HUES64 (cell line): ENCODE data around the gene PTBP2.
"Not testable (repeated sequence)": the region's sequence is repeated elsewhere in the genome, so short reads cannot be mapped to it uniquely, and the experiment has no call there.

Experiments
- H3K27ac ChIP-seq: 2 replicates; pipeline ENCODE4 v1.7.0; 2013; ENCODE audit warnings: low read depth, low read length, inconsistent platforms
- H3K27me3 ChIP-seq: 2 replicates; pipeline ENCODE4 v1.6.1; 2013; ENCODE audit warnings: mild to moderate bottlenecking, low read length; ENCODE audit not compliant: insufficient read depth
- H3K36me3 ChIP-seq: 2 replicates; pipeline ENCODE4 v1.6.1; 2013; ENCODE audit warnings: mild to moderate bottlenecking, low read length; ENCODE audit not compliant: insufficient read depth
- H3K4me1 ChIP-seq: 2 replicates; pipeline ENCODE4 v1.6.1; 2013; ENCODE audit warnings: mild to moderate bottlenecking, low read length, moderate library complexity; ENCODE audit not compliant: insufficient read depth
- H3K4me3 ChIP-seq: 2 replicates; pipeline ENCODE4 v1.5.1; 2013; ENCODE audit warnings: mild to moderate bottlenecking, low read length, moderate library complexity
- H3K9ac ChIP-seq: 2 replicates; pipeline ENCODE4 v1.6.1; 2013; ENCODE audit warnings: mild to moderate bottlenecking, low read depth, low read length
- H3K9me3 ChIP-seq: 2 replicates; pipeline ENCODE4 v1.6.1; 2013; ENCODE audit warnings: low read depth, low read length; ENCODE audit not compliant: insufficient read depth
- WGBS: fragments of 150-250, 120-280 bp; methylation state at CpG from one replicate; pipeline ENCODE4 v1.1.7; 2013; ENCODE audit warnings: missing lambda C conversion rate; 5-methylcytosine and 5-hydroxymethylcytosine counted together

Gene PTBP2

GRCh38 chr1:96730574-96731298, 9.2 kb downstream of the PTBP2 start:
- Histone ChIP-seq H3K4me3 (no peak overlapping the region), H3K4me1 (peaks cover 13% of the 10 kb centered on the region; the same call in 1 of the 2 replicates), H3K27me3 (no peaks in the 10 kb centered on the region), H3K9ac (no peak overlapping the region), H3K36me3 (peaks cover 87% of the 10 kb centered on the region), H3K9me3 (no peaks in the 10 kb centered on the region), H3K27ac (no peak overlapping the region)
- WGBS = 97% methylated on average over 3 of the region's 4 CpGs

- Histone ChIP-seq H3K9ac (no peak overlapping the region), H3K36me3 (peaks cover 67% of the 10 kb centered on the region), H3K27me3 (no peaks in the 10 kb centered on the region), H3K4me3 (no peak overlapping the region), H3K4me1 (peaks cover 8% of the 10 kb centered on the region; the same call in 1 of the 2 replicates), H3K27ac (no peak overlapping the region), H3K9me3 (no peaks in the 10 kb centered on the region)
- 85% methylated on average over 5 of the region's 5 CpGs for WGBS
Measured at GRCh38 chr1:96741335-96741734, 19.8 kb downstream of the PTBP2 start.

GRCh38 chr1:96746440-96747420, 25.1 kb downstream of the PTBP2 start:
- Histone ChIP-seq H3K9me3 (no peaks in the 10 kb centered on the region), H3K27ac (no peak overlapping the region), H3K4me1 (peaks cover 31% of the 10 kb centered on the region), H3K9ac (no peak overlapping the region), H3K4me3 (no peak overlapping the region), H3K36me3 (peaks cover 60% of the 10 kb centered on the region), H3K27me3 (no peaks in the 10 kb centered on the region)
- WGBS = 94% methylated on average over 4 of the region's 7 CpGs

DNA sequence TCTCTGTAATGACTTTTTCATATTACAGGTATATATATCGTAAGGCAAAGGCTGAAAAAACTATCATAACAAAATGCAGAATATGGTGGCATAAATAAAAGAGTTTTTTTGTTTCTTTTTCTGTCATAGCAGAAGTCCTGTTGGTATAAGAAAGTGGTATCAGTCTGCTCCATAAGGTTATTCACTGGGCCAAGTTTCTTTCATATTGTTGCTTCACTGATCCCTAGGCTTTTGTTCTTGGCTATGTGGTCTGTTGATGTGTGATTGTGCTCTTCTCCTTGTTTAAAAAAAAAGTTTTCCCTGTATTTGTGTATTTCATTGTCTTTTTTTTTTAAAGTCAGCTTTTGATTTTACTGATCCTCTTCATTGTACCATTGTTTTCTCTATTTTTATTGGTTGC, 26.0 kb downstream of the PTBP2 start:
- Histone ChIP-seq H3K27me3 (no peaks in the 10 kb centered on the region), H3K9ac (no peak overlapping the region), H3K4me3 (no peak overlapping the region), H3K4me1 (peaks cover 31% of the 10 kb centered on the region), H3K9me3 (no peaks in the 10 kb centered on the region; the same call in 1 of the 2 replicates), H3K27ac (no peak overlapping the region), H3K36me3 (peaks cover 60% of the 10 kb centered on the region)
- WGBS = no CpG with 5 or more reads among the region's 1 CpG

- no peak overlapping the region; the same call in 1 of the 2 replicates for H3K27ac ChIP-seq
- peaks cover 31% of the 10 kb centered on the region for H3K4me1 ChIP-seq
- no peak overlapping the region for H3K9ac ChIP-seq
- no peaks in the 10 kb centered on the region for H3K27me3 ChIP-seq
- no peak overlapping the region for H3K4me3 ChIP-seq
- H3K36me3 ChIP-seq = peaks cover 61% of the 10 kb centered on the region
- 98% methylated on average over 3 of the region's 3 CpGs for WGBS
- no peaks in the 10 kb centered on the region; the same call in 1 of the 2 replicates for H3K9me3 ChIP-seq
Measured at GRCh38 chr1:96748078-96748477, 26.5 kb downstream of the PTBP2 start.

GRCh38 chr1:96749618-96750017, 28.0 kb downstream of the PTBP2 start:
- H3K4me3 ChIP-seq = no peak overlapping the region
- H3K36me3 ChIP-seq = peaks cover 63% of the 10 kb centered on the region
- H3K9me3 ChIP-seq = peaks cover 12% of the 10 kb centered on the region; the same call in 1 of the 2 replicates
- 94% methylated on average over 1 of the region's 2 CpGs for WGBS
- no peaks in the 10 kb centered on the region for H3K27me3 ChIP-seq
- H3K9ac ChIP-seq = no peak overlapping the region
- H3K4me1 ChIP-seq = peaks cover 31% of the 10 kb centered on the region
- no peak overlapping the region for H3K27ac ChIP-seq

DNA sequence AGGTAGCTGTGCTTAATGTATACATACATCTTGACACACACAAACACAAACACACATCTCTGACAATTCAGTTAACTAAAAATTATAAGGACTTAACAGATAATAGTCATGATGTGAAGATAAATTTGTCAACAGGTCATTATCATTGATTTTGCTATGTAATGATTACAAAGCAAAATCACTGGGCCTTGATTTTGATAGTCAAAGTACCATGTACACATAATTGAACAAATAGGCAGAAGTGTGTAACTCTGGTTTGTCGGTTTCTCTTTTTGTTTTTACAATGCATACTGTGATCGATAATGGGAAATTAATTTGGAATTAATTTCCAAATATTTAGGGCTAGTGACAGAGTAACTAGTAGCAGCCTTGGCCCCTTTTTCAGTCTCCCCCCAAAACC, 30.8 kb downstream of the PTBP2 start:
- Histone ChIP-seq H3K9me3 (peaks cover 37% of the 10 kb centered on the region), H3K36me3 (peaks cover 82% of the 10 kb centered on the region), H3K27ac (no peak overlapping the region), H3K4me3 (no peak overlapping the region), H3K9ac (no peak overlapping the region), H3K4me1 (peaks cover 19% of the 10 kb centered on the region), H3K27me3 (no peaks in the 10 kb centered on the region)
- WGBS = 95% methylated on average over 2 of the region's 2 CpGs

DNA sequence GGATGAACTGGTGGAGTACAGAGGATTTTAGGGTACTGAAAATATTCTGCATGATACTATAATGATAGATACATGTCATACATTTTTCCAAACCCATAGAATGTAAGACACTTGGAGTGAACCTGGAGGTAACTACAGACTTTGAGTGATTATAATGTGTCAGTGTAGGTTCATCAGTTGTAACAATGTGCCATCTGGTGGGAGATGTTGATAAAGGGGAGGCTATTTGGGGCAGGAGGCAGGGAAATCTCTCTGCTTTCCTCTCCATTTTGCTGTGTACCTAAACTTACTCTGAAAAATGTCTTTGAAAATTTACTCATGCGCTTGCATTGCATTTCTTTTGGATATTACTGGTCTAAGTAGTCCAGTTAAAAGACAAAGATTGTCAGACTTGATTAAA, 35.2 kb downstream of the PTBP2 start:
- peaks cover 78% of the 10 kb centered on the region for H3K9me3 ChIP-seq
- H3K9ac ChIP-seq = no peak overlapping the region
- WGBS = 100% methylated on average over 1 of the region's 1 CpG
- H3K36me3 ChIP-seq = peaks cover 96% of the 10 kb centered on the region
- H3K4me3 ChIP-seq = no peak overlapping the region
- H3K4me1 ChIP-seq = no peaks in the 10 kb centered on the region
- H3K27me3 ChIP-seq = no peaks in the 10 kb centered on the region
- no peak overlapping the region for H3K27ac ChIP-seq

DNA sequence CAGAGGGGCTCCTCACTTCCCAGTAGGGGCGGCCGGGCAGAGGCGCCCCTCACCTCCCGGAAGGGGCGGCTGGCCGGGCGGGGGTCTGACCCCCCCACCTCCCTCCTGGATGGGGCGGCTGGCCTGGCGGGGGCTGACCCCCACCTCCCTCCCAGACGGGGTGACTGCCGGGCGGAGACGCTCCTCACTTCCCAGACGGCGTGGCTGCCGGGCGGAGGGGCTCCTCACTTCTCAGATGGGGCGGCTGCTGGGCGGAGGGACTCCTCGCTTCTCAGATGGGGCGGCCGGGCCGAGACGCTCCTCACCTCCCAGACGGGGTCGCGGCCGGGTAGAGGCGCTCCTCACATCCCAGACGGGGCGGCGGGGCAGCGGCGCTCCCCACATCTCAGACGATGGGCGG, 41.0 kb downstream of the PTBP2 start:
- Histone ChIP-seq H3K36me3 (peaks cover 52% of the 10 kb centered on the region), H3K9me3 (peaks cover 47% of the 10 kb centered on the region)
- not testable (repeated sequence) for H3K4me3 ChIP-seq, H3K27me3 ChIP-seq, H3K9ac ChIP-seq, H3K27ac ChIP-seq, H3K4me1 ChIP-seq
- 97% methylated on average over 36 of the region's 36 CpGs for WGBS

GRCh38 chr1:96763514-96763913, 41.9 kb downstream of the PTBP2 start:
- 0 out of 2 replicates have a peak, but pooled peaks cover 7% of the 10 kb centered on the region for H3K4me1 ChIP-seq
- H3K9ac ChIP-seq = no peak overlapping the region
- H3K9me3 ChIP-seq = peaks cover 37% of the 10 kb centered on the region
- H3K36me3 ChIP-seq = peaks cover 50% of the 10 kb centered on the region
- no peaks in the 10 kb centered on the region for H3K27me3 ChIP-seq
- no peak overlapping the region for H3K4me3 ChIP-seq
- no peak overlapping the region for H3K27ac ChIP-seq
- WGBS = 83% methylated on average over 1 of the region's 4 CpGs

DNA sequence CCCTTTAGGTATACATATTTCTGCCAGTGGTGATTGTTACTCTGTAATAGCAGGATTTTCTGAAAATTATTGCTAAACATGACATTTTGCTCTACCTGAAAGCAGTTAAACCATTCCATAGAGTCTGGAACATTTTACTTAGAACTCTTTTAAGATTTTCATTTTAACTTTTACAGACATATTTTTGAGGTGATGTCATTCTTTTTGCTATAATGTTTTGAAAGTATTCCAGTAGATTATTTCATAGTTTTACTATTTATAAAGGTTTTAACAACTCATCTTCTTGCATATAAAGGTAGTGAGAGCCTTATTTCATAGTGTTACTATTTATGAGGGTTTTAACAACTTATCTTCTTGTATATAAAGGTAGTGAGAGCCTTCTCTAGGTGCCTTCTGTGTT, 42.9 kb downstream of the PTBP2 start:
- H3K9ac ChIP-seq = no peak overlapping the region
- H3K4me3 ChIP-seq = no peak overlapping the region
- H3K4me1 ChIP-seq = 0 out of 2 replicates have a peak, but pooled peaks cover 7% of the 10 kb centered on the region
- peaks cover 28% of the 10 kb centered on the region for H3K9me3 ChIP-seq
- no peaks in the 10 kb centered on the region for H3K27me3 ChIP-seq
- H3K36me3 ChIP-seq = peaks cover 50% of the 10 kb centered on the region
- H3K27ac ChIP-seq = no peak overlapping the region
